Measurements from ENCODE around the gene BAIAP2L1.

The BAIAP2L1 gene

DNA sequence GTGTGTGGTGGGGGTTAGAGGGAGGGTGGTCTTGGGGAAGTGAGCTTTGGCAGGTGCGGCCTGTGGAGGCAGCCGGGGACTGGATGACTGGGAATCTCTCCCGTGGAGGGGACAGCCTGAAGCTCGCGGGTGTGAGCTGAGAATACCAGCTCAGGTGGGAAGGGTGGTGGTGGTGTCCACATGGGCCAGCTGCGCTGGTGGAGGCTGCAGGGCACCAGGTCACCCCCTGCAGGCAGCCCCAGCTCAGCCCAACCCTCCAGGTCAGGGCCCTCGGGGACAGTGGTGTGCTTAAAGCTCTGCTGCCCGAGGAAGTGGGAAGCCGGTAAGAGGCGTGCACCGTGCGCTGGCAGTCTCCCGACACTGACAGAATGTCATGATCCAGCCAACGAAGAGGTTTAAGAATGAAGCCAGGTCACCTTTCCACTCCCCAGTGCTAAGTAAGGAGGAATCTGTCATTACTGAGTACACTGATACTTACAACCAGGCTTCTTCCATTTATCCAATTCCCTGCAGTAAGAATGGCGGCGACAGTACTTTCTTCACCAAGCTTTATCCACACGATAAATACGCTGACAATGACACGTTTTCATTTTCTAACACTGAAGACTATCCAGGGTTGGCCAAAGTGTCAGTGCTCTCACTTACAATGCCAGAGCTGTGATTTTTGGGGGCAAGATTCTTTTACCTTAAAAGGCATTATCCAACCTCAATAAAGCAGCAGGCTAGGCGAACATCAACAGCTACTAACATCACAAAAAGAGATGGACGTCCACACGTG lies 99.0 kb downstream of the BAIAP2L1 start:
- CTCF ChIA-PET = interaction anchor here (0.6 to 1.4 kb wide), 2 partner anchors 9 to 119 kb away, joined by 3 to 6 read pairs; no protein-coding TSS in a partner anchor

DNA sequence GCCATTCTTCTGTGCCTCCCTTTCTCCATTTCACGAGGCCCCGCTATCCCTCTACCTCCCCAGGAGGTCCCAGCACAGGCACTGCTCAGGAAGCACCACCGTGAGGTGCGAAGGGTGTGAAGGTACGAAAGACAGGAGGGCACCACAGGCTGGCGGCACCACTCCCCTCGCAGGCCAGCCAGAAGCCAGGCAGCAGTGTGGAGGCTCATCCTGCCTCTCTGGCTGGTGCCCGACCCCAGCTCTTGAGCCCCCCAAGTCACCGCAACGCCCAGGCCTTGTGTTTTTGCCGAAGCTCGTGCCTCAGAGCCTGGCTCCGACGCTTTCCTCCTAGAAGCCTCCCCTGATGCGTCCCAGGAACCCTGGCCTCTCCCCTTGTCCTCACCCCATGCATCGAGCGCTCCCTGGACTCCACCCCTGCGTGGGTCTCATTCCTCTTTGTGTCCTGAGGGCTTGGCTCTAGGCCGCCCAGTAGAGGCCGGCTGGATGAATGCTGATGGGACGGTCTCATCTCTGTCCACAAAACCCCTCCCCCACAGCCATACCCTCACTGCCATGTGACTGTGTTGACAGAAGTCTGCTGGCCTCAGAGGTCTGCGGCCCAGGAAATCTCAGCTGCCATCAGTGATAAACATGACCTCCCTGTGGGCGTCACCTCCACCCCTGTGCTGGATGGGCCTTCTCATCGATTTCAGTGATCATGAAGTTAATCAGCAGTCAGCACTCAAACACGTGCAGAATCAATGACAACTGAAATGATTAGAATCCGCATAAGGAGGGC lies 100.1 kb downstream of the BAIAP2L1 start:
- ChIA-PET CTCF (interaction anchor here (1.4 kb wide), 1 partner anchor 120 kb away, joined by 6 read pairs; no protein-coding TSS in a partner anchor), POLR2A (interaction anchor here (0.6 to 0.9 kb wide), 2 partner anchors 74 to 100 kb away, joined by 3 to 5 read pairs; partner anchors contain the start of gene BAIAP2L1)
- Histone ChIP-seq H3K36me3 (ENCODE audit: control insufficient read depth in 2 of 2, insufficient read depth in 1 of 2, low read length in 2 of 2) (peaks cover 5 to 50% of the 10 kb centered on the region in 2 experiments; a peak in 2 of 3 replicates), H3K9me3 (ENCODE audit: control insufficient read depth, insufficient read depth, low read depth, low read length) (no peaks in the 10 kb centered on the region), H3K4me1 (ENCODE audit: control insufficient read depth, insufficient read depth, low read length) (no peaks in the 10 kb centered on the region), H3K4me3 (ENCODE audit: low read depth, low read length) (no peak overlapping the region), H3K27ac (ENCODE audit: extremely low read depth, low read depth, low read length) (no peak overlapping the region)
- TF ChIP-seq ZBTB17 (tag by site-specific recombination; IDR thresholded peaks at IDR 0.05) (no peak), RBAK (tag by site-specific recombination; IDR thresholded peaks at IDR 0.05) (no peak), EGR2 (tag by site-specific recombination; IDR thresholded peaks at IDR 0.05; ENCODE audit: low read depth) (no peak), ZNF791 (tag by site-specific recombination; IDR thresholded peaks at IDR 0.05) (no peak), ZNF114 (tag by site-specific recombination; IDR thresholded peaks at IDR 0.05) (no peak), REPIN1 (tag by site-specific recombination; IDR thresholded peaks at IDR 0.05; ENCODE audit: low read depth) (no peak)
- TF ChIP-seq, protein P1, sequence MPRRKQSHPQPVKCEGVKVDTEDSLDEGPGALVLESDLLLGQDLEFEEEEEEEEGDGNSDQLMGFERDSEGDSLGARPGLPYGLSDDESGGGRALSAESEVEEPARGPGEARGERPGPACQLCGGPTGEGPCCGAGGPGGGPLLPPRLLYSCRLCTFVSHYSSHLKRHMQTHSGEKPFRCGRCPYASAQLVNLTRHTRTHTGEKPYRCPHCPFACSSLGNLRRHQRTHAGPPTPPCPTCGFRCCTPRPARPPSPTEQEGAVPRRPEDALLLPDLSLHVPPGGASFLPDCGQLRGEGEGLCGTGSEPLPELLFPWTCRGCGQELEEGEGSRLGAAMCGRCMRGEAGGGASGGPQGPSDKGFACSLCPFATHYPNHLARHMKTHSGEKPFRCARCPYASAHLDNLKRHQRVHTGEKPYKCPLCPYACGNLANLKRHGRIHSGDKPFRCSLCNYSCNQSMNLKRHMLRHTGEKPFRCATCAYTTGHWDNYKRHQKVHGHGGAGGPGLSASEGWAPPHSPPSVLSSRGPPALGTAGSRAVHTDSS (tag by site-specific recombination; IDR thresholded peaks at IDR 0.05) = no peak
- TF ChIP-seq, protein P2, sequence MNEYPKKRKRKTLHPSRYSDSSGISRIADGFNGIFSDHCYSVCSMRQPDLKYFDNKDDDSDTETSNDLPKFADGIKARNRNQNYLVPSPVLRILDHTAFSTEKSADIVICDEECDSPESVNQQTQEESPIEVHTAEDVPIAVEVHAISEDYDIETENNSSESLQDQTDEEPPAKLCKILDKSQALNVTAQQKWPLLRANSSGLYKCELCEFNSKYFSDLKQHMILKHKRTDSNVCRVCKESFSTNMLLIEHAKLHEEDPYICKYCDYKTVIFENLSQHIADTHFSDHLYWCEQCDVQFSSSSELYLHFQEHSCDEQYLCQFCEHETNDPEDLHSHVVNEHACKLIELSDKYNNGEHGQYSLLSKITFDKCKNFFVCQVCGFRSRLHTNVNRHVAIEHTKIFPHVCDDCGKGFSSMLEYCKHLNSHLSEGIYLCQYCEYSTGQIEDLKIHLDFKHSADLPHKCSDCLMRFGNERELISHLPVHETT (tag by site-specific recombination; IDR thresholded peaks at IDR 0.05) = no peak

More for the DNA sequence above, 99.0 kb downstream of the BAIAP2L1 start:
- H3K36me3 ChIP-seq (ENCODE audit: control insufficient read depth in 2 of 2, insufficient read depth in 1 of 2, low read length in 2 of 2) = peaks cover 9 to 58% of the 10 kb centered on the region in 2 experiments; a peak in 2 of 3 replicates
- POLR2A ChIA-PET = interaction anchor here (0.6 to 0.9 kb wide), 2 partner anchors 73 to 99 kb away, joined by 3 to 5 read pairs; partner anchors contain the start of gene BAIAP2L1
- H3K9me3 ChIP-seq (ENCODE audit: control insufficient read depth, insufficient read depth, low read depth, low read length) = no peaks in the 10 kb centered on the region
- no peak overlapping the region for H3K27ac ChIP-seq (ENCODE audit: extremely low read depth, low read depth, low read length)
- no peak overlapping the region for H3K4me3 ChIP-seq (ENCODE audit: low read depth, low read length)
- no peaks in the 10 kb centered on the region for H3K4me1 ChIP-seq (ENCODE audit: control insufficient read depth, insufficient read depth, low read length)
- TF ChIP-seq, protein P3, sequence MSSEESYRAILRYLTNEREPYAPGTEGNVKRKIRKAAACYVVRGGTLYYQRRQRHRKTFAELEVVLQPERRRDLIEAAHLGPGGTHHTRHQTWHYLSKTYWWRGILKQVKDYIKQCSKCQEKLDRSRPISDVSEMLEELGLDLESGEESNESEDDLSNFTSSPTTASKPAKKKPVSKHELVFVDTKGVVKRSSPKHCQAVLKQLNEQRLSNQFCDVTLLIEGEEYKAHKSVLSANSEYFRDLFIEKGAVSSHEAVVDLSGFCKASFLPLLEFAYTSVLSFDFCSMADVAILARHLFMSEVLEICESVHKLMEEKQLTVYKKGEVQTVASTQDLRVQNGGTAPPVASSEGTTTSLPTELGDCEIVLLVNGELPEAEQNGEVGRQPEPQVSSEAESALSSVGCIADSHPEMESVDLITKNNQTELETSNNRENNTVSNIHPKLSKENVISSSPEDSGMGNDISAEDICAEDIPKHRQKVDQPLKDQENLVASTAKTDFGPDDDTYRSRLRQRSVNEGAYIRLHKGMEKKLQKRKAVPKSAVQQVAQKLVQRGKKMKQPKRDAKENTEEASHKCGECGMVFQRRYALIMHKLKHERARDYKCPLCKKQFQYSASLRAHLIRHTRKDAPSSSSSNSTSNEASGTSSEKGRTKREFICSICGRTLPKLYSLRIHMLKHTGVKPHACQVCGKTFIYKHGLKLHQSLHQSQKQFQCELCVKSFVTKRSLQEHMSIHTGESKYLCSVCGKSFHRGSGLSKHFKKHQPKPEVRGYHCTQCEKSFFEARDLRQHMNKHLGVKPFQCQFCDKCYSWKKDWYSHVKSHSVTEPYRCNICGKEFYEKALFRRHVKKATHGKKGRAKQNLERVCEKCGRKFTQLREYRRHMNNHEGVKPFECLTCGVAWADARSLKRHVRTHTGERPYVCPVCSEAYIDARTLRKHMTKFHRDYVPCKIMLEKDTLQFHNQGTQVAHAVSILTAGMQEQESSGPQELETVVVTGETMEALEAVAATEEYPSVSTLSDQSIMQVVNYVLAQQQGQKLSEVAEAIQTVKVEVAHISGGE (tag by site-specific recombination; conservative IDR thresholded peaks at IDR 0.05; ENCODE audit: low read depth) = no peak
- TF ChIP-seq, protein P4, sequence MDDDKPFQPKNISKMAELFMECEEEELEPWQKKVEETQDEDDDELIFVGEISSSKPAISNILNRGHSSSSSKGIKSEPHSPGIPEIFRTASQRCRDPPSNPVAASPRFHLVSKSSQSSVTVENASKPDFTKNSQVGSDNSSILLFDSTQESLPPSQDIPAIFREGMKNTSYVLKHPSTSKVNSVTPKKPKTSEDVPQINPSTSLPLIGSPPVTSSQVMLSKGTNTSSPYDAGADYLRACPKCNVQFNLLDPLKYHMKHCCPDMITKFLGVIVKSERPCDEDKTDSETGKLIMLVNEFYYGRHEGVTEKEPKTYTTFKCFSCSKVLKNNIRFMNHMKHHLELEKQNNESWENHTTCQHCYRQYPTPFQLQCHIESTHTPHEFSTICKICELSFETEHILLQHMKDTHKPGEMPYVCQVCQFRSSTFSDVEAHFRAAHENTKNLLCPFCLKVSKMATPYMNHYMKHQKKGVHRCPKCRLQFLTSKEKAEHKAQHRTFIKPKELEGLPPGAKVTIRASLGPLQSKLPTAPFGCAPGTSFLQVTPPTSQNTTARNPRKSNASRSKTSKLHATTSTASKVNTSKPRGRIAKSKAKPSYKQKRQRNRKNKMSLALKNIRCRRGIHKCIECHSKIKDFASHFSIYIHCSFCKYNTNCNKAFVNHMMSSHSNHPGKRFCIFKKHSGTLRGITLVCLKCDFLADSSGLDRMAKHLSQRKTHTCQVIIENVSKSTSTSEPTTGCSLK (tag by site-specific recombination; IDR thresholded peaks at IDR 0.05) = no peak
- no peak for TF ChIP-seq ZNF558 (tag by site-specific recombination; IDR thresholded peaks at IDR 0.05)
